Psoas muscle (tissue), 8 donors: ENCODE results near the gene APBB1IP. TPM values are rescaled to one million over a fixed set of nuclear protein-coding genes. Genes with fewer than 3 reads are reported as not detected.
"Not testable (repeated sequence)": the region's sequence is repeated elsewhere in the genome, so short reads cannot be mapped to it uniquely, and the experiment has no call there.

Experiments
- ATAC-seq, 4 donors: fragments of 200-7000 bp; cut with Tn5 transposase; one replicate each; pipeline ENCODE4 v1.9.1; 2020; ENCODE audit warnings: moderate library complexity in 3 of 4, mild to moderate bottlenecking in 2 of 4
- DNase-seq, 2 donors: peaks; one replicate each; pipeline ENCODE4 v3.0.0-alpha.2; 2020
- H3K27ac ChIP-seq: fragments of 200-600 bp; one replicate; pipeline ENCODE4 v1.8.0; 2022
- H3K27me3 ChIP-seq, 3 donors: fragments of 200-600 bp in 1 of 3; one replicate each; pipeline versions ENCODE4 v1.6.1 to v1.8.0; 2013 to 2022; ENCODE audit warnings: low read length in 2 of 3, mild to moderate bottlenecking in 2 of 3, moderate library complexity in 1 of 3; ENCODE audit not compliant: insufficient read depth in 3 of 3
- H3K36me3 ChIP-seq, 2 donors: fragments of 200-600 bp in 1 of 2; one replicate each; pipeline versions ENCODE4 v1.6.1 to v1.8.0; 2013 to 2022; ENCODE audit warnings: low read depth in 1 of 2, mild to moderate bottlenecking in 1 of 2, moderate library complexity in 1 of 2; ENCODE audit not compliant: insufficient read depth in 1 of 2
- H3K4me1 ChIP-seq: fragments of 200-600 bp; one replicate; pipeline ENCODE4 v1.8.0; 2022
- H3K4me3 ChIP-seq: fragments of 200-600 bp; one replicate; pipeline ENCODE4 v1.8.0; 2022; ENCODE audit warnings: mild to moderate bottlenecking
- H3K9me3 ChIP-seq: fragments of 200-600 bp; one replicate; pipeline ENCODE4 v1.8.0; 2022
- CTCF ChIP-seq: fragments of 200-600 bp; IDR thresholded peaks from one replicate; pipeline ENCODE4 v1.8.0; 2022; ENCODE audit warnings: antibody characterized with exemption
- WGBS, 3 donors: extraction: QIAGEN DNeasy Blood & Tissue Kit; methylation state at CpG; one replicate each; pipeline versions ENCODE4 v1.1.6 to v1.1.7; 2013; 5-methylcytosine and 5-hydroxymethylcytosine counted together
- intact Hi-C, 2 donors: fragments of 100-400 bp; cut with DNase I; formaldehyde crosslinking; loops; one replicate each; pipeline versions ENCODE4 v1.11.0 to v1.14.2; 2022
- polyA plus RNA-seq, 3 donors: library from polyadenylated mRNA; stranded (reverse); fragments of 200-250 nt; gene quantifications; one replicate each; pipeline ENCODE4 v1.2.3, GENCODE V29; 2013
- total RNA-seq, 4 donors: library from RNA; stranded (reverse); fragmentation: NEBNext Ultra II Directional in 2 of 4; extraction: Animal tissue kit (Norgen Biotek cat#: 25700) in 2 of 4; gene quantifications; one replicate each; pipeline versions ENCODE4 v1.2.1 to v1.2.4, GENCODE V29; 2021 to 2023
- donor health status: healthy with polysubstance abuse.
- donor health status: DM: no; HTN: no; CAD: no; lungs with moderate emphysema.
- donor health status: Bipolar disorder and iron deficiency.
- donor health status: healthy.
- donor health status: DM: yes; HTN: yes; CAD: no.
- donor health status: DM: no; HTN: no; CAD: no.
- donor health status: DM: no; HTN: no; CAD: no.
- donor health status: DM: yes; HTN: yes; CAD: no.

APBB1IP gene
- total and polyA plus RNA-seq, 7 donors: 0.25 to 2.8 (median 0.86) TPM

- H3K9me3 ChIP-seq: no peaks in the 10 kb centered on the region
- H3K4me1 ChIP-seq: no peaks in the 10 kb centered on the region
- TF ChIP-seq CTCF: no peak
- intact Hi-C loops: no loop called here
- H3K27me3 ChIP-seq: no peaks in the 10 kb centered on the region
- DNase-seq: no peak
- H3K36me3 ChIP-seq: no peaks in the 10 kb centered on the region
- no peak overlapping the region for H3K4me3 ChIP-seq
- 79 to 83% (median 83%) methylated on average over 2 of the region's 2 CpGs for WGBS, 3 donors
- no peak overlapping the region for H3K27ac ChIP-seq
- ATAC-seq: no peak
Measured at GRCh38 chr10:26494018-26494417, 55.9 kb downstream of the APBB1IP start.

- ATAC-seq: no peak
- no peaks in the 10 kb centered on the region for H3K36me3 ChIP-seq
- intact Hi-C loops: no loop called here
- H3K27me3 ChIP-seq: no peaks in the 10 kb centered on the region
- H3K4me3 ChIP-seq: no peak overlapping the region
- no peaks in the 10 kb centered on the region for H3K4me1 ChIP-seq
- no peaks in the 10 kb centered on the region for H3K9me3 ChIP-seq
- no peak for TF ChIP-seq CTCF
- H3K27ac ChIP-seq: no peak overlapping the region
- no peak for DNase-seq
Measured at GRCh38 chr10:26499426-26499825, 61.3 kb downstream of the APBB1IP start.

GRCh38 chr10:26502986-26503385 lies 64.8 kb downstream of the APBB1IP start:
- H3K9me3 ChIP-seq: no peaks in the 10 kb centered on the region
- intact Hi-C loops: no loop called here
- no peaks in the 10 kb centered on the region for H3K36me3 ChIP-seq
- H3K27ac ChIP-seq: no peak overlapping the region
- no peak for TF ChIP-seq CTCF
- DNase-seq (no peak), ATAC-seq (no peak)
- H3K4me1 ChIP-seq: no peaks in the 10 kb centered on the region
- 85 to 87% (median 86%) methylated on average over 6 of the region's 6 CpGs for WGBS, 3 donors
- no peaks in the 10 kb centered on the region for H3K27me3 ChIP-seq
- H3K4me3 ChIP-seq: no peak overlapping the region

- ATAC-seq: no peak
Measured at GRCh38 chr10:26503911-26504310, 65.8 kb downstream of the APBB1IP start.

GRCh38 chr10:26504429-26504828 lies 66.3 kb downstream of the APBB1IP start:
- DNase-seq, H3K36me3 ChIP-seq, intact Hi-C loops, H3K9me3 ChIP-seq, H3K4me1 ChIP-seq, H3K4me3 ChIP-seq, H3K27ac ChIP-seq, H3K27me3 ChIP-seq, ATAC-seq: not testable (repeated sequence)
- WGBS, 3 donors: 81 to 89% (median 85%) methylated on average over 10 of the region's 10 CpGs

More at GRCh38 chr10:26503911-26504310, 65.8 kb downstream of the APBB1IP start:
- intact Hi-C loops: no loop called here
- H3K27ac ChIP-seq: no peak overlapping the region
- WGBS, 3 donors: 53 to 57% (median 53%) methylated on average over 3 of the region's 3 CpGs
- H3K4me1 ChIP-seq: no peaks in the 10 kb centered on the region
- no peak for TF ChIP-seq CTCF
- H3K4me3 ChIP-seq: no peak overlapping the region
- H3K36me3 ChIP-seq: no peaks in the 10 kb centered on the region
- no peaks in the 10 kb centered on the region for H3K27me3 ChIP-seq
- DNase-seq: no peak
- no peaks in the 10 kb centered on the region for H3K9me3 ChIP-seq
